K562 (cell line): ENCODE measurements around the gene CNKSR1. TPM values are rescaled to one million over a fixed set of nuclear protein-coding genes. Genes with fewer than 3 reads are reported as not detected.

Experiments used
- BRD9 ChIP-seq: fragments of 450-650 bp; IDR thresholded peaks from 2 replicates; pipeline ENCODE4 v1.6.1; 2018; ENCODE audit warnings: low read depth; ENCODE audit not compliant: partially characterized antibody
- DDX20 ChIP-seq: fragments of 450-650 bp; IDR thresholded peaks from 2 replicates; pipeline ENCODE4 v1.6.1; 2016; ENCODE audit warnings: missing genetic modification characterization, low read depth, mild to moderate bottlenecking, missing compliant biosample characterization, moderate library complexity
- ESRRA ChIP-seq: fragments of 450-650 bp; IDR thresholded peaks from 2 replicates; pipeline ENCODE4 v1.6.1; 2014; ENCODE audit warnings: low read depth, mild to moderate bottlenecking, moderate library complexity, borderline replicate concordance
- GTF2A2 ChIP-seq: IDR thresholded peaks from 2 replicates; pipeline ENCODE4 v1.6.1; 2016; ENCODE audit warnings: mild to moderate bottlenecking, missing genetic modification characterization, missing compliant biosample characterization
- NFATC3 ChIP-seq: fragments of 450-650 bp; IDR thresholded peaks from 2 replicates; pipeline ENCODE4 v1.6.1; 2017; ENCODE audit warnings: mild to moderate bottlenecking
- PTTG1 ChIP-seq: fragments of 450-650 bp; IDR thresholded peaks from 2 replicates; pipeline ENCODE4 v1.6.1; 2016; ENCODE audit warnings: low read depth, mild to moderate bottlenecking, missing genetic modification characterization, missing compliant biosample characterization
- TEAD1 ChIP-seq, 2 experiments: fragments of 450-650 bp in 1 of 2; sonication (generic) in 1 of 2; formaldehyde crosslinking; IDR thresholded peaks; 2 replicates each; pipeline versions ENCODE4 v1.4.0 to v1.8.0; 2020 to 2022; ENCODE audit warnings: mild to moderate bottlenecking in 2 of 2, missing genetic modification reagents in 1 of 2
- USF2 ChIP-seq: sonication (generic); formaldehyde crosslinking; IDR thresholded peaks from 2 replicates; pipeline ENCODE4 v1.5.0; 2020; ENCODE audit warnings: missing genetic modification reagents
- ZNF24 ChIP-seq: fragments of 450-650 bp; IDR thresholded peaks from 2 replicates; pipeline ENCODE4 v1.6.1; 2016
- ZNF507 ChIP-seq: conservative IDR thresholded peaks from 2 replicates; pipeline ENCODE4 v1.6.1; 2017; ENCODE audit warnings: missing genetic modification characterization, missing compliant biosample characterization
- ZNF707 ChIP-seq: fragments of 250-450 bp; sonication (Bioruptor Pico); conservative IDR thresholded peaks from 2 replicates; pipeline ENCODE4 v1.8.0; 2022; ENCODE audit warnings: inconsistent platforms, mild to moderate bottlenecking, moderate library complexity
- polyA plus RNA-seq, 8 experiments: library from polyadenylated mRNA; depleted of rRNA in 4 of 8; stranded (reverse) in 5 of 8; unstranded in 3 of 8; fragments of >200 nt; fragmentation: Nextera tagmentation in 2 of 8; fragmentation: Illumina TruSeq in 1 of 8; extraction: Ambion mirVana in 2 of 8; extraction: Trizol in 1 of 8; gene quantifications; 2 replicates each; pipeline versions ENCODE4 v1.2.1 to v1.2.3, GENCODE V29; 2011 to 2014; ENCODE audit warnings: inconsistent platforms in 1 of 8, missing spikeins in 1 of 8
- total RNA-seq, 7 experiments: library from RNA; depleted of rRNA in 6 of 7; stranded (reverse); fragments of >200 nt in 6 of 7; fragmentation: Illumina TruSeq in 2 of 7; extraction: Trizol in 2 of 7; gene quantifications; 2 replicates each; pipeline versions ENCODE4 v1.2.1 to v1.2.3, GENCODE V29; 2011 to 2021; ENCODE audit warnings: low replicate concordance in 1 of 7
- TF ChIP-seq, protein P1 (sequence below): sonication (generic); formaldehyde crosslinking; IDR thresholded peaks from 2 replicates; pipeline ENCODE4 v1.8.0; 2023; ENCODE audit warnings: mild to moderate bottlenecking, missing genetic modification reagents
- TF ChIP-seq, protein P2 (sequence below): fragments of 450-650 bp; IDR thresholded peaks from 2 replicates; pipeline ENCODE4 v1.6.1; 2017; ENCODE audit warnings: antibody characterized with exemption, mild to moderate bottlenecking
- TF ChIP-seq, protein P3 (sequence below): fragments of 250-450 bp; sonication (Bioruptor Pico); IDR thresholded peaks from 2 replicates; pipeline ENCODE4 v1.8.0; 2022; ENCODE audit warnings: inconsistent platforms
- TF ChIP-seq, protein P4 (sequence below): sonication (generic); formaldehyde crosslinking; IDR thresholded peaks from 2 replicates; pipeline ENCODE4 v1.8.1; 2023; ENCODE audit warnings: mild to moderate bottlenecking, missing genetic modification reagents

CNKSR1 gene
- total and polyA plus RNA-seq, 9 of the 15 experiments (the other 6 are each of a cell fraction or from before 2014, with no cell fraction given), result 0.03 to 2.8 (median 1.1) TPM

DNA sequence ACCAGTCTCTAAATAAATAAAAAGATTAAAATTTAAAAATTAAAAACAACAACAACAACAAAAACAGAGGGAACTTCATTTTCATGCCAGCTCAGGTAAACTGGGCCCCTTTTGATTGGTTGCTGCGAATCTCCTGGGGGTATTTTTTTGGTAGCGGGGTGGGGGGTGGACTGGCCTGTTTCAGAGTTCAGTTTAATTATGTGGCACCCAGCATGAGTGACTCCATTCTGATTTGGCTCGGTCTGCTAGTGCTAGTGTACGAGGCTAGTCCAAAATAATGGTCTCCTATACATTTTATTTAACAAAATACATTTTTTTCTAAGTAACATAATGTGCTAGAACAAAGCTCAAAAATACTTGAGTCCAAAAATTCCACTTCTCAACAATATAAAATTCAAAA is 47.5 kb upstream of the CNKSR1 start (continued):
- TF ChIP-seq, protein P1, sequence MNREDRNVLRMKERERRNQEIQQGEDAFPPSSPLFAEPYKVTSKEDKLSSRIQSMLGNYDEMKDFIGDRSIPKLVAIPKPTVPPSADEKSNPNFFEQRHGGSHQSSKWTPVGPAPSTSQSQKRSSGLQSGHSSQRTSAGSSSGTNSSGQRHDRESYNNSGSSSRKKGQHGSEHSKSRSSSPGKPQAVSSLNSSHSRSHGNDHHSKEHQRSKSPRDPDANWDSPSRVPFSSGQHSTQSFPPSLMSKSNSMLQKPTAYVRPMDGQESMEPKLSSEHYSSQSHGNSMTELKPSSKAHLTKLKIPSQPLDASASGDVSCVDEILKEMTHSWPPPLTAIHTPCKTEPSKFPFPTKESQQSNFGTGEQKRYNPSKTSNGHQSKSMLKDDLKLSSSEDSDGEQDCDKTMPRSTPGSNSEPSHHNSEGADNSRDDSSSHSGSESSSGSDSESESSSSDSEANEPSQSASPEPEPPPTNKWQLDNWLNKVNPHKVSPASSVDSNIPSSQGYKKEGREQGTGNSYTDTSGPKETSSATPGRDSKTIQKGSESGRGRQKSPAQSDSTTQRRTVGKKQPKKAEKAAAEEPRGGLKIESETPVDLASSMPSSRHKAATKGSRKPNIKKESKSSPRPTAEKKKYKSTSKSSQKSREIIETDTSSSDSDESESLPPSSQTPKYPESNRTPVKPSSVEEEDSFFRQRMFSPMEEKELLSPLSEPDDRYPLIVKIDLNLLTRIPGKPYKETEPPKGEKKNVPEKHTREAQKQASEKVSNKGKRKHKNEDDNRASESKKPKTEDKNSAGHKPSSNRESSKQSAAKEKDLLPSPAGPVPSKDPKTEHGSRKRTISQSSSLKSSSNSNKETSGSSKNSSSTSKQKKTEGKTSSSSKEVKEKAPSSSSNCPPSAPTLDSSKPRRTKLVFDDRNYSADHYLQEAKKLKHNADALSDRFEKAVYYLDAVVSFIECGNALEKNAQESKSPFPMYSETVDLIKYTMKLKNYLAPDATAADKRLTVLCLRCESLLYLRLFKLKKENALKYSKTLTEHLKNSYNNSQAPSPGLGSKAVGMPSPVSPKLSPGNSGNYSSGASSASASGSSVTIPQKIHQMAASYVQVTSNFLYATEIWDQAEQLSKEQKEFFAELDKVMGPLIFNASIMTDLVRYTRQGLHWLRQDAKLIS (CRISPR knock-in tag), result no peak
- TF ChIP-seq ZNF507 (tag), result no peak
- TF ChIP-seq, protein P2, sequence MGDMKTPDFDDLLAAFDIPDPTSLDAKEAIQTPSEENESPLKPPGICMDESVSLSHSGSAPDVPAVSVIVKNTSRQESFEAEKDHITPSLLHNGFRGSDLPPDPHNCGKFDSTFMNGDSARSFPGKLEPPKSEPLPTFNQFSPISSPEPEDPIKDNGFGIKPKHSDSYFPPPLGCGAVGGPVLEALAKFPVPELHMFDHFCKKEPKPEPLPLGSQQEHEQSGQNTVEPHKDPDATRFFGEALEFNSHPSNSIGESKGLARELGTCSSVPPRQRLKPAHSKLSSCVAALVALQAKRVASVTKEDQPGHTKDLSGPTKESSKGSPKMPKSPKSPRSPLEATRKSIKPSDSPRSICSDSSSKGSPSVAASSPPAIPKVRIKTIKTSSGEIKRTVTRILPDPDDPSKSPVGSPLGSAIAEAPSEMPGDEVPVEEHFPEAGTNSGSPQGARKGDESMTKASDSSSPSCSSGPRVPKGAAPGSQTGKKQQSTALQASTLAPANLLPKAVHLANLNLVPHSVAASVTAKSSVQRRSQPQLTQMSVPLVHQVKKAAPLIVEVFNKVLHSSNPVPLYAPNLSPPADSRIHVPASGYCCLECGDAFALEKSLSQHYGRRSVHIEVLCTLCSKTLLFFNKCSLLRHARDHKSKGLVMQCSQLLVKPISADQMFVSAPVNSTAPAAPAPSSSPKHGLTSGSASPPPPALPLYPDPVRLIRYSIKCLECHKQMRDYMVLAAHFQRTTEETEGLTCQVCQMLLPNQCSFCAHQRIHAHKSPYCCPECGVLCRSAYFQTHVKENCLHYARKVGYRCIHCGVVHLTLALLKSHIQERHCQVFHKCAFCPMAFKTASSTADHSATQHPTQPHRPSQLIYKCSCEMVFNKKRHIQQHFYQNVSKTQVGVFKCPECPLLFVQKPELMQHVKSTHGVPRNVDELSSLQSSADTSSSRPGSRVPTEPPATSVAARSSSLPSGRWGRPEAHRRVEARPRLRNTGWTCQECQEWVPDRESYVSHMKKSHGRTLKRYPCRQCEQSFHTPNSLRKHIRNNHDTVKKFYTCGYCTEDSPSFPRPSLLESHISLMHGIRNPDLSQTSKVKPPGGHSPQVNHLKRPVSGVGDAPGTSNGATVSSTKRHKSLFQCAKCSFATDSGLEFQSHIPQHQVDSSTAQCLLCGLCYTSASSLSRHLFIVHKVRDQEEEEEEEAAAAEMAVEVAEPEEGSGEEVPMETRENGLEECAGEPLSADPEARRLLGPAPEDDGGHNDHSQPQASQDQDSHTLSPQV, result peak; percentile 96
- peak; percentile 66; the same call in 1 of the 2 replicates for TF ChIP-seq PTTG1 (tag)
- TF ChIP-seq, protein P3, sequence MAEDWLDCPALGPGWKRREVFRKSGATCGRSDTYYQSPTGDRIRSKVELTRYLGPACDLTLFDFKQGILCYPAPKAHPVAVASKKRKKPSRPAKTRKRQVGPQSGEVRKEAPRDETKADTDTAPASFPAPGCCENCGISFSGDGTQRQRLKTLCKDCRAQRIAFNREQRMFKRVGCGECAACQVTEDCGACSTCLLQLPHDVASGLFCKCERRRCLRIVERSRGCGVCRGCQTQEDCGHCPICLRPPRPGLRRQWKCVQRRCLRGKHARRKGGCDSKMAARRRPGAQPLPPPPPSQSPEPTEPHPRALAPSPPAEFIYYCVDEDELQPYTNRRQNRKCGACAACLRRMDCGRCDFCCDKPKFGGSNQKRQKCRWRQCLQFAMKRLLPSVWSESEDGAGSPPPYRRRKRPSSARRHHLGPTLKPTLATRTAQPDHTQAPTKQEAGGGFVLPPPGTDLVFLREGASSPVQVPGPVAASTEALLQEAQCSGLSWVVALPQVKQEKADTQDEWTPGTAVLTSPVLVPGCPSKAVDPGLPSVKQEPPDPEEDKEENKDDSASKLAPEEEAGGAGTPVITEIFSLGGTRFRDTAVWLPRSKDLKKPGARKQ (CRISPR knock-in tag), result no peak
- no peak for TF ChIP-seq ESRRA
- no peak for TF ChIP-seq USF2 (CRISPR knock-in tag)
- peak; percentile 73; the same call in 1 of the 2 replicates for TF ChIP-seq GTF2A2 (tag)
- no peak for TF ChIP-seq BRD9
- TF ChIP-seq ZNF24, result no peak
- TF ChIP-seq, protein P4, sequence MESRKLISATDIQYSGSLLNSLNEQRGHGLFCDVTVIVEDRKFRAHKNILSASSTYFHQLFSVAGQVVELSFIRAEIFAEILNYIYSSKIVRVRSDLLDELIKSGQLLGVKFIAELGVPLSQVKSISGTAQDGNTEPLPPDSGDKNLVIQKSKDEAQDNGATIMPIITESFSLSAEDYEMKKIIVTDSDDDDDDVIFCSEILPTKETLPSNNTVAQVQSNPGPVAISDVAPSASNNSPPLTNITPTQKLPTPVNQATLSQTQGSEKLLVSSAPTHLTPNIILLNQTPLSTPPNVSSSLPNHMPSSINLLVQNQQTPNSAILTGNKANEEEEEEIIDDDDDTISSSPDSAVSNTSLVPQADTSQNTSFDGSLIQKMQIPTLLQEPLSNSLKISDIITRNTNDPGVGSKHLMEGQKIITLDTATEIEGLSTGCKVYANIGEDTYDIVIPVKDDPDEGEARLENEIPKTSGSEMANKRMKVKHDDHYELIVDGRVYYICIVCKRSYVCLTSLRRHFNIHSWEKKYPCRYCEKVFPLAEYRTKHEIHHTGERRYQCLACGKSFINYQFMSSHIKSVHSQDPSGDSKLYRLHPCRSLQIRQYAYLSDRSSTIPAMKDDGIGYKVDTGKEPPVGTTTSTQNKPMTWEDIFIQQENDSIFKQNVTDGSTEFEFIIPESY (CRISPR knock-in tag), result no peak
- TF ChIP-seq ZNF707, result no peak; the same call in 1 of the 2 replicates
- TF ChIP-seq NFATC3, result no peak
- peak in 1 of 2 experiments; percentile 48; a peak in 1 of 4 replicates for TF ChIP-seq TEAD1 (CRISPR knock-in tag; IDR thresholded peaks at IDR 0.05)
- peak; percentile 73; the same call in 1 of the 2 replicates for TF ChIP-seq DDX20 (tag)
